HG03342 (cell line): ENCODE data around the gene NDRG3.

Experiments used
- ATAC-seq: cut with Tn5 transposase; IDR thresholded peaks from one replicate; pipeline ENCODE4 v1.9.1; 2021; ENCODE audit warnings: mild to moderate bottlenecking, moderate library complexity; ENCODE audit not compliant: unreplicated experiment

The NDRG3 gene

DNA sequence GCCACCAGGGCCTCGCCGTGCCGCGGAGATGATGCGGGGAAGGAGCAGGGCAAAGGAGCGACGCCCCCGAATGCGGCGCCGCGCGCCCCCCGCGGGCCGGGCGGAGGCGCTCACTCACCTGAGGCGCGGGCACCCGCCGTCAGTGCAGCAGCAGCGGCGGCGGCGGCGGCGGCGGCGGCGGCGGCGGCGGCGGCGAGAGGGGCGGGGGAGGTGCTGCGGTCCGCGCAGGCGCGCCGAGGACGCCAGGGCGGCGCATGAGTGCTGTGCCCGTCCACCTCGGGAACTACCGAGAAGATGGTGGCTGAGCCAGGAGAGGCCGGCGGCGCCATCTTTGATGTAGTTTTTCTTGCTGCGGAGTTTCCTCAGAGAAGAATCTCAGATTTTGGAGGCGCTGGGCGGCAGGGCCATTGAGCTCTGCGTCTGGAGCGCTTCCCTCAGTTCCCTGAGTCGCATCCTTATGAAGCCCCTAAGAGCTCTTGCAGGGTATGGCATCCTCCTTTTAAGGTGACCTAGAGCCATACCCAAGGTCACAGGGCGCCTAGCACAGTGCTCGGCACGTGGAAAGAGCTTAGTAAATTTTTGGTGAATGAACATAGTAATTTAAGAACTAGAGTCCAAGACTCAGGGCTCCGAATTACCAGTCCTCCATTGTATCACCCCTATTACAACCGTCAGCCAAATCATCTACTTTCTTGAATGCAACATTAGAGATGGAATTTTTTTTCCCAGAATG, at the start of gene NDRG3:
NDRG3 (minus strand) TSS at position 164 of the 733 bp plus-strand sequence. CDS start 24,355 bp downstream, outside the sequence.
- peak; percentile 87 for ATAC-seq

DNA sequence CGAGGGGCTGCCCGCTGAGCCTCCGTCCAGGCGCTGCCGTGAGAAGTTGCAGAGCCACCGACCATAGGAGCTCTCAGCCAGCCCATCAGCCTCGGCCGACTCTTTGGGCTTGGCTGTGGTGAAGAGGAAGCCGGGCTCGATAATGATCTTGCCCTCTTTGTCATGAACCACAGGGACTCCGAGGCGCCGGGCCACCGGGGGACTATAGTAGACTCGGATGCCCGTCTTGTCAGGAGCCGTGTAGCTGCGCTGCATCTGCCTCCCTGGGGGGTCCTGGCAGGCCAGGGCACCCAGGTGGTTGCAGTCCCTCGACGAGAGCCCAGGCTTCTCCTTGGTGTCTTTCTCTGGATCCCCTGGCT, 48.2 kb upstream of the NDRG3 start:
- no peak for ATAC-seq

DNA sequence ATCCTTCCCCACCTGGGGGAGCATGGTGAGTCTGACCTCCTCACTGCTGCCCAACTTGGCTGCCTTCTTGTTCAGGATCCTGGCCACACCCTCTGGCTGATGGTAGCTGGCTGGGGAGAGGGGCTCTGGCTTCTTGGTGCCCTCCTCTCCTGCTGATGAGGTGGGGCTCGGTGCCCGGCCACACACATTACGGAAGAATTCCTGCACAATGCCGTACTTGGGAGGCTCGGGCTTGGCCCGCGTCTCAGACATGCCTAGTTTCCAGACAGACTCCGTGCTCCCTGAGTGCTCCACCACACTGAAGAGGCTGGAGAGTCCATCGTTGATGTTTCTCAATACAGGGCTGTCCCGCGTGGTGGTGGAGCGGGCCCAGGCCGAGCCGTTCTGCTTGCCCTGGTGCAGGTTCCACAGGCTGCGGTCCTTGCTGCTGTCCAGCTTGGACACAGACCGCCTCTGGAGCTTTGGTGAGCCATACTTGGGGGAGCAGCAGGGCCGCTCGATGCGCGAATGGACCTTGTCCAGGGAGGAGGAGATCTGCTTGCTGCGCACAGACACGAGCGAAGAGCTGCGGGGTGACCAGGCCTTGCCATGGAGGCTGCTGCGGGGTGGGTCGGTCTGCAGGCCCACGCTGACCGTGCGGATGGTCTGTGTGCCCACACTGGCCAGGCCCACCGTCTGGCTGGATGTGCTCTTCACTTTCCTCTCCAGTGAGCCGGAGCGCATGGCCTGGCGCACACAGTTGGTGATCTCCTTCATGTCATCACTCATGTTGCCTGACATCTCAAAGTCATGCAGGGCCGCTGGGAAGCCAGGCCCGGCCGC, 47.6 kb upstream of the NDRG3 start:
- no peak for ATAC-seq

DNA sequence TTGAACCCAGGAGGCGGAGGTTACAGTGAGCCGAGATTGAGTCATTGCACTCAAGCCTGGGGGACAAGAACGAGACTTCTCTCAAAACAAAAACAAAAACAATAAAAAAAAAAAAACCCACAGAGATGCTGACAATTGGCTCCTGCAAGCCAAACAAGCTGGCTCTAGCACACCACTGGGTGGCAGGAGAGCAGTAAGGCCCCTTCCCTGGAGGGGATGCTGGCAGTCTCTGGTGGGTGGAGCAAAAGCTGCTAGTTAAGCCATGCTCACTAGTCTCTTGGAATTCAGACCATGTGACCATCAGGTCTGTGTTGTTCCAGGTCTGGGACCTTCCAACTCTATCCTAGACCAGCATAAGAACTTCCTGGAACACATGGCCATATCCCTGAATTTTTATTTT, 46.5 kb upstream of the NDRG3 start:
- ATAC-seq, result no peak

DNA sequence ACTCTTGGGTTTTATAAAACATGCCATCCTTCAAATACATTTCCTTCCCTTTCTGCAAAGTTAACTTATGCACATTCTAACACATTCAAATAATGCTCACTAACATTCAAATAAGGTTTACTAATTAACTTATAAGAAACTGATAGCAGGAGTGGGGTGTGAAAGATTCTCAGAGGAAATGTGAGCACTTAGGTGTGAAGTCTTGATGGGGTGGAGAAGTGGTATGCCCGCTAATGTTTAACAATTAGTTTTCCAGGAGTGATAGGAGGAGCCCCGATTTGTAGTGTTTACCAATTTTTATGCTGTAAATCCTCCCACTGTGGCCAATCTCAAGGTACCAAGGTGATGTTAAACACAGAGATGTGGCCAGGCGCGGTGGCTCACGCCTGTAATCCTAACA, 46.0 kb upstream of the NDRG3 start:
- ATAC-seq, result no peak

DNA sequence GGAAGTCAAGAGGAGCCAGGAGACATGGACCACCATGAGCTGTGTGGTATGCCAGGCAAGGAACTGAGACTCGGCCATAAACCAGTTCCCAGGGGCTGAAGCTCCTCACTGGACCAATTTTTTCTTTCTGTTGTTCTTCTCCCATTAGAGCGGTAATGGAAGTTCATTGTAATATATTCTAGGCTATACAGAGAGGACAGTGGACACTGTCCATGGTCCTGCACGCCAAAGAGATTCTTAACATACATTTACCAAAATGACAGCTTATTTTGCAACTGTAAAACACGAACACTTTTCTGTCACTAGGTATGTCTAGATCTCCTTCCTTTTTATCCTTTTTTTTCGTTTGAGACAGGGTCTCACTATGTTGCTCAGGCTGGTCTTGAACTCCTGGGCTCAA, 40.8 kb upstream of the NDRG3 start:
- ATAC-seq, result no peak

DNA sequence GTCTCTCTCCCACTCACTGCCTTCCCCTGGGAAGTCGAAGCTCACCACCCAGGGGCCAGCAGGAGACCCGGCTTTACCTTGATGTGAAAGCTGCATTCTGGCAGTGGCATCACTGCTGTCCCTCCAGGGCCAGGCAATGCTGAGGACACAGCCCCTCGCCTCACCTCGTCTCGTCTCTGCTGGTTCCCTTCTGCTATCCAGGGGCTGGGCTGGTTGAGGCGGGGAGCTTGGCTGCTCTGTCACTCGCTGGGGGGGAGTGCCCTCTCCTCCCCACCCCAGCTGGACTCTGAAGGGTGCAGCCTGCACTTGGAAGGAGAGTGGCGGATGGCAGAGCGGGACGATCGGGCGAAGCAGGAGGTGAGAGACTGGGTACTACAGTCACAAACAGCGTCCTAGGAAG, 40.4 kb upstream of the NDRG3 start:
- ATAC-seq, result no peak

DNA sequence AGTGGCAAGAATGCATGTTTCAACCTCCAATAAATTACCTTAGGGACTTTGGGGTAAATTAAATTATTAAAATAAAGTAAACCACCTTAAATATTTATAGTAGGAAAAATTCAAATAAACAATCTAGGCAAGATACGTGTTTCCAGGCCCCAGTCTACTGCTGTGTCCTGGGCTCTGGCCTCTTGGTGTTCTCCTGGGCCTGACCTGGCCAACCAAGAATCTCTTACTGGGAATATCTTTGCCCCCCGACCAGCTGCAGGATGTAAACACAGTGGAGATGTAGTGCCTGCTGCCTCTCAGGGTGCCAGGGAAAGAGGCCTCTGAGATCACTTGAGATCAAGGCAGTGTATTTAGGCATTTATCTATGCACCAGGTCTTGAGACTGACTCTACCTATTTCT, 39.4 kb upstream of the NDRG3 start:
- no peak for ATAC-seq

DNA sequence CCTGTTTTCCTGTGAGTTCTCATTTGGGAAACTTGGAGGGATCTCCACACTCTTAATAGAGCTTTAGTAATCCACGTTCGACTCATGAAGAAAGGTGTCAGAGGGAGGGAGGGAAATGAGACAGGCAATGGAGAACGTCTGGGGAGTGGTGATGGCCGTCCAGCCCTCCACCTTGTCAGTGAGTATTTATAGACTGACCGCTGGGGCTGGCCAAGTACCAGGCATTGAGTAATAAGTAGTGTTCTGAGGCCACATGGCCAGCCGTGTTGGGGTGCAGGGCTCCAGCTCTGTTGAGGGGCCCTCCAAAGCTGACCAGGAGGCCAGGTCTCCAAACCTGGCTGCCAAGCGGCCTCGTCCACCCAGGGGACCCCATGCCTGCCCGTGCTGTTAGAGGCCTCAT, 39.0 kb upstream of the NDRG3 start:
- ATAC-seq, result no peak

DNA sequence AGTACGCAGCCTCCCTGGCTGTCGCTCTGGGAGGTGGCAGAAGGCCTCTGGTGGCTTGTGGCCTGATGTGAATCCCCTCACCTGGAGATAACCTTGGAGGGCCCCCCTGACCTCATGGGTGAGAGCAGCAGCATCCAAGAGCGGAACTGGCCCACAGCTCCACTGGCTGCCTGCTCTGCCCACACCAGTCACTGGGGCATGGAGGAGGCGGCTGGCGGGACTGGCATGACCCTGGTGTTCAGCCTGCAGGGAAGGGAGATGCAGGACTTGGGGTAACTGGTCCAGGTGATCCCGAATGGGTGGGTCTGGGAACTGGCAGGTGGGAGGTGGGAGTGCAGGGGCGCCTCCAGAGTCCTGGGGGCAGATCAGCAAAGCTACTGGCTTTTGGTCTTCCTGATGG, 38.2 kb upstream of the NDRG3 start:
- ATAC-seq, result no peak

DNA sequence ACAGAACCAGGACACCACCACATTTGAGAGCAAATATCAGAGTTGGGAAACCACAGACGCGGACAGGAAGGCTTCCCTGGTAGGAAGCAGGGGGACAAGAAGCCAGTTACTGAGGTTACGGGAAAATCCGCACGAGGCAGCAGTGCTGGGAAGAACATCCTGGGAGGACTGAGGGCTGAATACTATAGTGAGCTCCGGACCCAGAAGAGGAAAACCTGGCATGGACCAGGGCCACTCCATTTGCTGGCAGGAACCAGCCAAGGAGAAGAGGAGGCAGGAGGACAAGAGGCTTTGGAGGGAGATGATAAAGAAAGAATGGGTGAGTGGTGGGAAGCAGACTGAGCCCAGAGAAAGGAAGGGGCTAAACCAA, 33.8 kb upstream of the NDRG3 start:
- ATAC-seq, result no peak

DNA sequence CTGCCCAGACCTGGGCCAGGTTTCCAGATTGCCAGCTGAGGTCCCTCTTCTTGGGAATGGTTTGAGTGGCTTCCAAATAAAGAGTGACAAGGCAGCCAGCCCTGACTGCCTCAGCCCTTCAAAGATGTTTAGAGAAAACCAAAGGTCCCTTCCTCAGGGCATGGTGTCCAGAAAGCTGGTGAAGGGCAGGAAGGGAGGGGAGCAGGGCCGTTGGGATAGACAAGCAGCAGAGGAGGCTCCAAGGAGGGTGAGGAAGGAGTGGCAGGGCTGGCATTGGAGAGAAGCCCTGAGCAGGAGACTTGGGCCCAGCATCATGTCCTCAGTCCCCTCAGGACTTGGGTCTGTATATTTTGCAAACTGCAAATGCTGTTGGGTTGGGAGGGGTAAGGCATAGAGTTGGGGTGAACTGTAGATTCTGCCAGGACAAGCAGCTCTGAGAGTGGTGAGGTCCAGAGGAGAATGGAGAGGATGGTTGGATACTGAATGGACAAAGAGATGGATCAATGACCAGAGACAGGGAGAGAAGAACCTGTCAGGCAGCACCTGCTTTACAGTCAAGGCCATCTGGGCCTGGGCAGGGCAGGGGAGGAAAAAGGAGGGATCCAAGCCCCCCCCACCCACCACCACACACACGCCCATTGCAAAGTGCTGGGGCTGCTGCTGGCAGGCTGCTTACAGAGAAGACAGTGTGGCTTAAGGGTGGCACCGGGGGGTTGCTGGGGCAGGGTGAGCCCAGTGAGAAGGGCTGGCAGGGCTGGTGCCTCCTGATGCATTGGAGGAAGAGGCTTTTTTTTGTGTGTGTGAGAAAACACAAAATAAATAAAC, 33.2 kb upstream of the NDRG3 start:
- ATAC-seq, result no peak

DNA sequence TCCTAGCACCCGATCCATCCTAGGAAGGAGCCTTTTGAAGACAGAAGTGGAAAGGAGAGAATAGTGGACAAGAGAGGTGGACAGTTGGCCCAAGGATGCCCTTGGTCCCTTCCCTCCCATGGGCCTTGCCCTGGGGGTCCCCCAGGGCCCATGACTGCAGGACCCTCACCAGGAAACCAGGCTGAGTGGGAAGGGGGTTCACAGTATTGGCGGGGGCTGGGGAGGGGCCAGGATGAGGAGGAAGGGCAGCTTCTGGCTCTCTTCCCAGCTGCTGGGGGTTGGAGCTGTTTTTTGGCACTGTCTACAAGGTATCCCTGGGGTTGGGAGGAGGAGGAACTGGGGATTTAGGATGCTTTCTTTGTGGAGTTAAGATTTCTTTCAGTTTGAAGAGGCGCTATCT, 31.7 kb upstream of the NDRG3 start:
- ATAC-seq, result no peak

DNA sequence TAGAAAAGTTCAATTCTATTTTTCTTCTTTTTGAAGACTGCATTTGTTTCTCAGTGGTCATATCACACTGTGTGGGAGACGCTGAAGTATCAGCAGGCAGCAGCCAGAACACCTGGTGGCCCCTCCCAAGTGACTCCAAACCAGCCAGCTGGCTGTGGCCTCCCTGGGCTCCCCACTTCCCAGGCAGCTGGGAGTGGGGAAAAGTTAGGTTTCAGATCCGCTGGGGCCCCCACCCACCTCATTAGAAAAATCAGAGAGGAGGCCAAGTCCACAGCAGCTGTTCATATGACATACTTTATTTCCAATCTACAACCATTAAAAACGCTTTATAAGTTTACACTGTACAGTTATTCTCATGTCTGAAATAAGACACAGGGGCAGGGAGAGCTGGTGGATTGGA, 31.3 kb upstream of the NDRG3 start:
- ATAC-seq, result no peak

DNA sequence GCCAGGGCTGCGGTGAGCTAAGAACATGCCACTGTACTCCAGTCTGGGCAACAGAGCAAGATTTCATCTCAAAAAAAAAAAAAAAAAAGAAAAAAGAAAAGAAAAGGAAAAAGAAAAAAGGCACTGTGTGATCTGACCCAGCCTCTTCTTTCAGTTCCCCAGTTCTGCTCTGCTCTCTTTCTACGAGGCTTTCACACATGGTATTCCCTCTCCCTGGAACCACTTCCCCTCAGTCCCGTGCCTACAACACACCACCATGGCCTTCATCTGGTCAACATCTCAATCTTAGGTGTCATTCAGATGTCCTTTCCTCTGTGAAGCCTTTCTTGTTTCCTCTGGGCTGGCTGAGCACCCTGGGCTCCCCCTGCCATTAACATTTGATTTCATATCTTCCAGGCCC, 29.9 kb upstream of the NDRG3 start:
- ATAC-seq, result no peak

DNA sequence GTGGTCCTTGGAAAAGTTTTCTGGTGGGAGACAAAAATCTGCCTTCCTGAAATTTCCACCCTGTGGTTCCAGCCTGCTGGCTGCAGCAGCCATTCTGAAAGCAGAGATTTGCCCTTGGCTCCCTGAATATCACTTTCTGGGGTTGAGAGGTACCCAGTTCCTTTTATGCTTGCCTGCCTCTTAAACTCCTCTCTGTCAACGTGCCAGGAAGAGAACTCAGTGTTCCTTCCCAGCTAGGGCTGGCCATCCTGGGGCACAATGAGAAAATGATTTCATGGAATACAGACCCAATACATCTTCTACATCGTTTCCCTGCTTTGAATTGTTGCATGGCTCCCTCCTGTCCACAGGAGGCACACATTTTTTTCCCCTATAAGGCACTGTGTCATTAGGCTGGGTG, 29.3 kb upstream of the NDRG3 start:
- ATAC-seq, result no peak

DNA sequence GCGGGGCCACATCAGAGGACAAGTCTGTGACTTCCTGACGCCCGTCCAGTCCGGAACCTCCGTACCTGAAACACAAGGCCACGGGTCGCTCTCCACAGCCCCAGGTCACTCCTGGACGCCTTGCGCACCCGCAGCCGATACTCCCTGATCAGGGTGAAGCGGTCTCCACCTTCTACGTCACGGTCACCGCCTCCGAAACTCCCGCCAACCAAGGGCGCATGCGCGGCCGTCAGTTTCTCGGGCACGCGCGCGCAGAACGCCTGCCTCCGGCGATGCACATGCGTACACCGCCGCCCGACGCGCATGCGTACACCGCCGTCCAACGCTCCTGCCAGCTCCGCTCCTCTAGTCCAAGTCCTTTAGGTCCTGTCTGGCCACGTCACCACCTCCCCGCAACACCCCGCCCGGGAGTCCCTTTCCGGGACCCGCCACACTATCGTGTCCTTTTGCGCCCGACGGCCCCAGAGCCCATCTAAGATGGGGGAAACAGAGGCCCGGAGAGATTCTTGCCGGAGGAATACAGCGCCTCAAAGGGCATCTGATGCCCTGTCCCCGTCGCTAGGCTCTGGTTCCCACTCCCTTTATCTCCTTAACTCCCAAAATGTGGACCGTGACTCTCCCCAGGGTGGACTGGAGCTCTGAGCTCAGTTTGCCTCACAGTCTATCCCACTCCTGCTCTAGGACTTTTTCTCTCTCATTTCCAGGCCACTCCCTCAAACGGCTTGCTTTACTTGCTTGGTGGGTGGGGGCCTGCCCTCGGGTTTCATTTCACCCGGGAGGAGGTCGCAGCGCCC, 27.9 kb upstream of the NDRG3 start, which contains the start of gene DSN1:
DSN1 (minus strand) TSS at position 167 of the 794 bp plus-strand sequence. CDS start 2,305 bp downstream, outside the sequence.
- peak; percentile 73 for ATAC-seq

DNA sequence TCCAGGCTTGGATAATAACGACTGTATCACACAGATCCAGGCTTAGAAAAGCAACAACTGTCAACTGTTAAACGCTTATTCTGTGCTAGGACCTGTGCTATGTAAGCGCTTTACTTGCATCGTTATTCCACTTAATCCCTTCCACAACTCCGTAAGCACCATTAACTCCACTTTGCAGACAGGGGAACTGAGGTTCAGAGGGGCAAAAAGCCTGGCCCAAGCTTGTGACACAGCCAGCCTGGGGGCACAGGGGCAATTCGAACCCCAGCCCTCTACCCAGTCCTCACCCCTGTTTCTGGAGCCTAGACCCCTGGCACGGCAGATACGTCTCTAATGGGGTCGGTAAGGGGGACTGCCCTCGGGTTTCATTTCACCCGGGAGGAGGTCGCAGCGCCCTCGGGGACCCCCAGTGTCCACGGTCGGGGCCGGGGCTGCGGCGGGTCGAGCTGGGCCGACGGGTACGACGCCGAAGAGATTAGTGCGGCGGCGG, 27.3 kb upstream of the NDRG3 start:
- no peak for ATAC-seq

DNA sequence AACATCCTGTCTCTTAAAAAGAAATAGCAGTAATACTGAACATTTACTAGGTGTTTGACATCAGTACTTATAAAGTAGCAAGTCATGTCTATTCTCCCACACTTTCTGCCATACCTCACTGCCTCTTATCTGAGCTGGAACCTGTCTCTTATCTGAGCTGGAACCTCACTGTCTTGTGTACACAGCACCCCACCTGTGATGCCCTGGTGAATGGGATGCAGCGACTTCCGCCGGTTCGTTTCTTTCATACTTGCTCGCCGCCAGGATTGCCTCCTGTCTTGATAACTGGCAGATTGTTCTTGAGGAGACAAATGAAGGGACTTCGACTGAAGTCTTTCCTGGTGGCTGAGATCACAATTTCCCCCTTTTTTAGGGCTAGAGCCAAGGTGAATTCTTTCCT, 24.8 kb upstream of the NDRG3 start:
- ATAC-seq, result no peak

DNA sequence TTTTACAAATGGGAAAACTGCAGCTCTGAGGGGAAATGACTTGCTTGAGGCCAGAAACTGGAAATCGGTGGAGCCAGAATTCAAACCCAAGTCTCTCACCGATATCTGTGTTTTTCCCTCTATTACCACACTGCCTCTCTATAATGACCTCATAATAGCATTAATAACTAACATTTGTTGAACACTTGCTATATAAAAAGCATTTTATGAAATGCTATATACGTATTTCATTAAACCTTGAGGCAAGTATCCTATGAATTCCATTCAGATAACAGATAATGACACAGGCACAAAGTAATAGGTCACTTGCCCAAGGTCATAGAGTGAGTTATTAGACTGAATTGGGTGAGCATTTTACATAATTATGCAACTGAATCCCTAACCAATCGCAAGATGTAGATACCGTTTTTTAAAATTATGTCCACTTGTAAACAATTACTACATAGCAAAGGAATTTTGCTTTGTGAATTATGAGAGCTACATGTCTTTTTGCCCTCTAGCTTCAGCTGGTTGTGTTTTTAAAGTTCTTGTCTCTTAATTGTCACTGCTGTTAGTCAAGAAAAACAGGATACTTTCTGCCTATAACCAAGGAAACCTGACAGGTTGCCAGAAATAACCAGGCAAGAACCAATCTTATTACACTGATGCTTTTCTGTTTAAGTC, 23.0 kb upstream of the NDRG3 start:
- ATAC-seq, result no peak
